SJCRH30 (cell line): ENCODE data around the gene MTA2. TPM values are rescaled to one million over a fixed set of nuclear protein-coding genes. Genes with fewer than 3 reads are reported as not detected.
"Not testable (repeated sequence)": the region's sequence is repeated elsewhere in the genome, so short reads cannot be mapped to it uniquely, and the experiment has no call there.

Source experiments
- DNase-seq, 2 experiments: peaks; one replicate each; pipeline ENCODE4 v3.0.0-alpha.2; 2015 to 2020
- H3K27ac ChIP-seq: fragments of 250-450 bp; sonication (Bioruptor Pico); 2 replicates; pipeline ENCODE4 v1.5.1; 2020; ENCODE audit warnings: mild to moderate bottlenecking, moderate library complexity
- H3K27me3 ChIP-seq: fragments of 250-450 bp; sonication (Bioruptor Pico); 2 replicates; pipeline ENCODE4 v1.5.1; 2020; ENCODE audit warnings: mild to moderate bottlenecking, moderate library complexity
- H3K36me3 ChIP-seq: fragments of 250-450 bp; sonication (Bioruptor Pico); 2 replicates; pipeline ENCODE4 v1.5.1; 2020; ENCODE audit warnings: mild to moderate bottlenecking, moderate library complexity
- H3K4me1 ChIP-seq: fragments of 250-450 bp; sonication (Bioruptor Pico); 2 replicates; pipeline ENCODE4 v1.5.1; 2020; ENCODE audit warnings: mild to moderate bottlenecking, moderate library complexity
- H3K4me3 ChIP-seq: fragments of 250-450 bp; sonication (Bioruptor Pico); 2 replicates; pipeline ENCODE4 v1.5.1; 2020; ENCODE audit warnings: mild to moderate bottlenecking, moderate library complexity
- H3K9me3 ChIP-seq: fragments of 250-450 bp; sonication (Bioruptor Pico); replicated peaks from 2 replicates; pipeline ENCODE4 v1.5.1; 2020; ENCODE audit warnings: mild to moderate bottlenecking, moderate library complexity
- total RNA-seq: library from RNA; depleted of rRNA; stranded (reverse); fragments of >200 nt; shearing (Covaris generic); gene quantifications from 2 replicates; pipeline ENCODE4 v1.2.3, GENCODE V29; 2014; rRNA removed

MTA2 gene
- total RNA-seq: 106 and 107 TPM in 2 replicates

DNA sequence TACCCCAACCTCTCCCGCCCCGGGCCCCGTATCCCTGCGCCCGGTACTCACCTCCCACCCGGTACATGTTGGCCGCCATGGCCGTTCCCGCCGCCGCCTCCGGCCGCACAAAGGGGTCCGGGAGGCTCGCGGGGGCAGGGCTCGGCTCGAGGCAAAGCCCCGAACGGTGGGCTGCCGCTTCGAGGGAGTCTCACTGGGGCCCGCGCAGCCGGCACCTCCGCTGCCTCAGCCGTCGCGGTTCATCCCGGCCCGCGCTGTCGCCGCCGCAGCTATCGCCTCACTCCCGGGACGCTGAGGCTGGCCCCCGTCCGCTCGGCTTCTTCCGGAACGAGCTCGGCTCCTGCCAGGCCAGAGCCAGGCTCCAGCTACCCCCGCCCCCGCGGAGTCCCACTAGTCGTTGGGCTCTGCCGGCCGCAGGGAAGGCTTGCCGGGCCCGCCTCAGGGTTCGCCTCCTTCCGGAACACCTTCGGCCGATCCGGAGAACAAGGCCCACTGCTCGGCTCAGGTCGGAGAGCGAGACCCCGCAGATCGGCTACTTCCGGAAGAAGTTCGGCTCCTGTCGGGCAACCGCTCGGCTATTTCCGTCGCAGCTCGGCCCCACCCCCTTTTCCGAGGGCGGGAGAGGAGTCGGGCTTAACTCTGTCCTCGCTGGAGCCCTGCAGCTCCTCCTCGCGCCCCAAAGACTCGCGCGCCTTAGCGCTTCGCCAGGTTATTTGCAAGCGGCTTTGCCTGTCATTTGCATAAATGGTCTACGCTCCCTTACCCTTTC is at the start of gene MTA2:
TSS of gene MTA2 (minus strand) at position 494 of the 769 bp plus-strand sequence. CDS start at position 79, 415 bp downstream.
- peak within 1 kb of the TSS; percentile 83 for H3K27ac ChIP-seq
- no peaks in the 10 kb centered on the region for H3K27me3 ChIP-seq
- peak within 1 kb of the TSS; percentile 94 for H3K4me3 ChIP-seq
- H3K9me3 ChIP-seq: no peaks in the 10 kb centered on the region
- H3K36me3 ChIP-seq: peaks cover 26% of the 10 kb centered on the region
- peaks cover 12% of the 10 kb centered on the region for H3K4me1 ChIP-seq
- peak; percentile 98 for DNase-seq

DNA sequence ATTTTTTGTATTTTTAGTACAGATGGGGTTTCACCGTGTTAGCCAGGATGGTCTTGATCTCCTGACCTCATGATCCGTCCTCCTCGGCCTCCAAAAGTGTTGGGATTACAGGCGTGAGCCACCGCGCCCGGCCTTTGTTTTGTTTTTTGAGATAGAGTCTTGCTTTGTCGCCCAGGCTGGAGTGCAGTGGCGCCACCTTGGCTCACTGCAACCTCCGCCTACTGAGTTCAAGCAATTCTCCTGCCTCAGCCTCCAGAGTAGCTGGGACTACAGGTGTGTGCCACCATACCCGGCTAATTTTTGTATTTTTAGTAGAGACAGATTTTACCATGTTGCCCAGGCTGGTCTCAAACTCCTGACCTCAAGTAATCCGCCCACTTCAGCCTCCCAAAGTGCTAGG is 48.6 kb upstream of the MTA2 start:
- not testable (repeated sequence) for H3K4me3 ChIP-seq, H3K4me1 ChIP-seq, H3K9me3 ChIP-seq, DNase-seq, H3K27me3 ChIP-seq, H3K27ac ChIP-seq, H3K36me3 ChIP-seq

DNA sequence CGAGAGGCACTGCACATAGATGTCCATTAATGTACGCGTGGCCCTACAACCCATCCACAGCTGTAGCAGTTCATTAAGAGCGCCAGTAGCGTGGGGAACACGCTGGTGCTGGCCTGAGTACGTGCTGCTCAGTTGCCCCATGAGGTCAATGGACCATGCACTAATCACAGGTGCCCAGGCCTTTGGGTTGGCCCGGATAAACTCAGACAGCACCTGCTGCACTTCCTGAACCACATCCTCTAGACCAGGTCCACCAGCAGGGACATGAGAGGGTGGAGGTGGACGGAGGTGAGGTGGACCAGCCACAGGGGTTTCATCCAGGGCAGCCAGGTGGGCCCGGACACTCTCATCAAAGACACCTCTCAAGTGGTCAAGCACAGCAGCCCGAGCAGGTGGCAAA is 47.8 kb upstream of the MTA2 start:
- H3K4me3 ChIP-seq: no peak overlapping the region
- no peaks in the 10 kb centered on the region; the same call in 1 of the 2 replicates for H3K36me3 ChIP-seq
- no peaks in the 10 kb centered on the region for H3K27me3 ChIP-seq
- H3K27ac ChIP-seq: no peak overlapping the region
- no peaks in the 10 kb centered on the region for H3K9me3 ChIP-seq
- DNase-seq: no peak
- no peaks in the 10 kb centered on the region; the same call in 1 of the 2 replicates for H3K4me1 ChIP-seq

DNA sequence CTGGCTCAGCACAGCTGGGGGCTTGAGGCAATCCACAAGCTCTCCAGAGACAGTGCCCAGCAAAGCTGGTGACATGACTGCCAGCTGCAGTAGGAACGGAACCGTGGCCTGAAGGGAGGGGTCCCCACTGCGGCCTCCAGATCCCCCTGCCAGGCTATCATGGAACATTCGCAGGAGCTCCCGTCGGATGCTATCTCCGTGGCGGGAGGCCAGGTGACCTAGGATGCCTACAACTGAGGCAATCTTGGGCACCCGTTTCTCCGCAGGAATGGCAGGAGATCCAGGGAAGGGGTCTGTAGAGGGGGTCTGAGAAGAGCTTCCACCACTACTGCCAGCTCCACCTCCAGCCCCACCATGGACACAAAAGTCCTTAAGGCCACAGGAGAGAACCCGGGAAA is 47.3 kb upstream of the MTA2 start:
- H3K36me3 ChIP-seq: peaks cover 2% of the 10 kb centered on the region; the same call in 1 of the 2 replicates

DNA sequence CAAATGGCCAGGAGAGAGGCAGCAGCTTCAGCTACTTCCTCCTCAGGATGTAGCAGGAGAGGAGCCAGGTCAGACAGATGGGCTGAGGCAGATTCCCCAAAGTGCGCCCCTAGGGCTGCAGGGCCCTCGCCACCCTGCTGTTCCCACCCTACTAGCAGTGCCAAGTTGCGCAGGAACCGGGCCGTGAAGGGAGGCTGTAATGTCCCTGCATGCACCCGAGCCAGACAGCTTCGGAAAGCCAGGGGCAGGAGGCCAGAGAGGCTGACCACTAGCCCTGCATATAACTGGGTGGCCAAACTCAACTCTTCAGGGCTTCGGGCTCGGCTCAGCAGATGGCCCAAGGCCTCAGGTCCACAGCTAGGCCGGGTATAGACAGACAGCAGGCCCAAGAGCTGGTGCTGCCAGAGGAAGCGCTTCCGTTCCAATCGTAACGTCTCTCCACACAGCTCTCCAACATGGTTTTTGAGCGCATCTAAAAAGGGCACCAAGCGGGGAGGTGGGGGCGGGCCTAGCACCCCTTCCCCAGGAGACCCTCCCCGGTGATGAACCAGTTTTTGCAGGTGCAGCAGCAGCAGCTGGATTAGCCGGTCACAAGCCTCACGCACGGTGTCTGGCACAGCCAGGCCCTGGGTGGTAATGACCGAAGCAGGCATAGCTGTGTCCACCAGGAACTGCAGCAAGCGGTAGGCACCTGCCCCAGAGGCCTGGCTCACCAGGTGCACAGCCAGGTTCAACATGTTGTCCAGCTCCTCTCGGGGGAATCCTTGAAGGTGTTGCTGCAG is 46.7 kb upstream of the MTA2 start:
- Histone ChIP-seq H3K36me3 (peaks cover 7% of the 10 kb centered on the region), H3K27ac (no peak overlapping the region), H3K4me3 (no peak overlapping the region), H3K9me3 (no peaks in the 10 kb centered on the region), H3K27me3 (no peaks in the 10 kb centered on the region), H3K4me1 (no peaks in the 10 kb centered on the region; the same call in 1 of the 2 replicates)
- DNase-seq: no peak

More for the DNA sequence above, 47.3 kb upstream of the MTA2 start:
- Histone ChIP-seq H3K27ac (no peak overlapping the region), H3K4me3 (no peak overlapping the region), H3K27me3 (no peaks in the 10 kb centered on the region), H3K4me1 (no peaks in the 10 kb centered on the region; the same call in 1 of the 2 replicates), H3K9me3 (no peaks in the 10 kb centered on the region)
- no peak for DNase-seq

DNA sequence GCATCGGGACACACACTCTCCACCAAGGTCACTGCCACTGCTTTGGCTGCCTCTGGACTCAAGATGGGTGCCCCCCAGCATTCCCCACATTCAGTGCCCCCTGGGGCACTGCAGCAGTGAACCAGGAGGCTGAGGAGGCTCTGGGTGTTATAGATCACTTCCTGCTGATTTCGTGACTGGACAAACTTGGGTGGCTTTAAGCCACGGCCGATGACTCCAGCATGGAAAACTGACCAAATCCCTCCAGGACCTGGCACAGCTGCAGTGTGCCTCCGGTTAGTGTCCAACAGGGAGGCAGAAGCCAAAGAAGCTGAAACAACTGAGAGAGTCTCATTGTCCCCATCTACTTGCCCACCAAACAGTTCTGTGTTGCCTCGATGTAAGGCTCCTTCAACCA is 45.9 kb upstream of the MTA2 start:
- H3K27me3 ChIP-seq: no peaks in the 10 kb centered on the region
- no peaks in the 10 kb centered on the region for H3K9me3 ChIP-seq
- no peak for DNase-seq
- no peaks in the 10 kb centered on the region; the same call in 1 of the 2 replicates for H3K4me1 ChIP-seq
- no peak overlapping the region for H3K27ac ChIP-seq
- H3K36me3 ChIP-seq: peaks cover 10% of the 10 kb centered on the region
- no peak overlapping the region for H3K4me3 ChIP-seq

GRCh38 chr11:62646825-62647608 is 45.4 kb upstream of the MTA2 start:
- Histone ChIP-seq H3K9me3 (no peaks in the 10 kb centered on the region), H3K4me3 (no peak overlapping the region), H3K36me3 (peaks cover 12% of the 10 kb centered on the region), H3K27me3 (no peaks in the 10 kb centered on the region), H3K4me1 (no peaks in the 10 kb centered on the region; the same call in 1 of the 2 replicates), H3K27ac (no peak overlapping the region)
- DNase-seq: no peak

GRCh38 chr11:62645946-62646824 is 44.5 kb upstream of the MTA2 start, which contains the start of gene GANAB:
GANAB (minus strand) TSS chr11:62646613; CDS start chr11:62646599, 14 bp downstream.
- peak within 1 kb of the TSS; percentile 90 for H3K4me3 ChIP-seq
- H3K27me3 ChIP-seq: no peaks in the 10 kb centered on the region
- peaks cover 12% of the 10 kb centered on the region for H3K36me3 ChIP-seq
- peak within 1 kb of the TSS; percentile 94 for H3K27ac ChIP-seq
- no peaks in the 10 kb centered on the region; the same call in 1 of the 2 replicates for H3K4me1 ChIP-seq
- DNase-seq: peak; percentile 99
- H3K9me3 ChIP-seq: no peaks in the 10 kb centered on the region

GRCh38 chr11:62645671-62645945 is 43.9 kb upstream of the MTA2 start:
- Histone ChIP-seq H3K4me1 (no peaks in the 10 kb centered on the region; the same call in 1 of the 2 replicates), H3K36me3 (peaks cover 12% of the 10 kb centered on the region), H3K4me3 (peak overlapping the region; percentile 90), H3K27me3 (no peaks in the 10 kb centered on the region), H3K27ac (peak overlapping the region; percentile 94), H3K9me3 (no peaks in the 10 kb centered on the region)
- DNase-seq: no peak

- no peaks in the 10 kb centered on the region; the same call in 1 of the 2 replicates for H3K4me1 ChIP-seq
- no peak overlapping the region for H3K4me3 ChIP-seq
- no peak overlapping the region for H3K27ac ChIP-seq
- no peaks in the 10 kb centered on the region for H3K9me3 ChIP-seq
- DNase-seq: no peak
- peaks cover 17% of the 10 kb centered on the region for H3K36me3 ChIP-seq
- H3K27me3 ChIP-seq: no peaks in the 10 kb centered on the region
Observed at GRCh38 chr11:62644220-62644619, 42.6 kb upstream of the MTA2 start.

DNA sequence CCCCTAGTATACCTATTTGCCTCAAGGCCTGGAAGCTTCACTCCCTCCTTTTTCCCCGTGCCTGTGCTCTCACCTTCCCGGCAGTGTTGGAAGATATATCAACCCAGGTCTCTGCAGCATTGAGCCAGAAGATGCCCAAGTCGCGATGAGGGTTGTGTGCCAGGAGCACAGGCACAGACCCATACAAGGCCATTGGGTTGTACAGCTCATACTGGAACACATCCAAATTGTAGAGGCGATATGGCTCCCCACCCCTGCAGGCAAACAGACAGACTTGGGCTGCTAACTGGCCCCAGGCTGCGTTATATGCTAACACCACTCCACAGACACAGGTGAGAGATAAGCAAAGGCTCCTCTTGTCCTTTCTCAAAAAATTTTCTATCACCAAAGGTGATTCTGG is 30.8 kb upstream of the MTA2 start:
- Histone ChIP-seq H3K9me3 (no peaks in the 10 kb centered on the region), H3K27me3 (no peaks in the 10 kb centered on the region), H3K4me1 (no peaks in the 10 kb centered on the region), H3K4me3 (no peak overlapping the region), H3K36me3 (peaks cover 86% of the 10 kb centered on the region), H3K27ac (no peak overlapping the region)
- DNase-seq: no peak

- Histone ChIP-seq H3K4me3 (no peak overlapping the region), H3K36me3 (peaks cover 70% of the 10 kb centered on the region), H3K4me1 (no peaks in the 10 kb centered on the region), H3K27ac (no peak overlapping the region), H3K9me3 (no peaks in the 10 kb centered on the region), H3K27me3 (no peaks in the 10 kb centered on the region)
- DNase-seq: no peak
Observed at GRCh38 chr11:62627713-62628112, 26.0 kb upstream of the MTA2 start.

GRCh38 chr11:62622476-62623089 is 20.9 kb upstream of the MTA2 start:
- Histone ChIP-seq H3K27ac (peak overlapping the region; percentile 51), H3K4me1 (peaks cover 5% of the 10 kb centered on the region), H3K36me3 (peaks cover 23% of the 10 kb centered on the region), H3K4me3 (peak overlapping the region; percentile 69), H3K9me3 (no peaks in the 10 kb centered on the region), H3K27me3 (no peaks in the 10 kb centered on the region)
- no peak for DNase-seq
